Kidney (tissue), 14 donors: Measurements from ENCODE around the gene ERBB4. TPM values are rescaled to one million over a fixed set of nuclear protein-coding genes. Genes with fewer than 3 reads are reported as not detected.
A peak's percentile ranks its signal among the peaks of the same experiment; 100 is the strongest.

Source experiments
- DNase-seq, 5 donors: peaks; one replicate each; pipeline ENCODE4 v3.0.0-alpha.2; 2013 to 2020
- FAIRE-seq: peaks from 2 replicates; lab custom pipeline; 2012; peaks lifted over from hg19 to GRCh38; lab: Jason Lieb, UNC
- H3K27ac ChIP-seq, 2 donors: one replicate each; pipeline ENCODE4 v1.7.0; 2013; ENCODE audit warnings: low read depth in 2 of 2, low read length in 2 of 2, inconsistent platforms in 1 of 2
- H3K27me3 ChIP-seq: one replicate; pipeline ENCODE4 v1.7.1; 2013; ENCODE audit warnings: low read length, inconsistent platforms; ENCODE audit not compliant: control insufficient read depth, insufficient read depth
- H3K36me3 ChIP-seq, 3 donors: one replicate each; pipeline versions ENCODE4 v1.7.0 to v1.7.1; 2013; ENCODE audit warnings: low read length in 3 of 3, control low read depth in 1 of 3, inconsistent platforms in 1 of 3; ENCODE audit not compliant: insufficient read depth in 3 of 3, control insufficient read depth in 2 of 3
- H3K4me1 ChIP-seq, 3 donors: one replicate each; pipeline versions ENCODE4 v1.7.0 to v1.7.1; 2013; ENCODE audit warnings: low read length in 3 of 3, inconsistent platforms in 1 of 3, low read depth in 1 of 3; ENCODE audit not compliant: control insufficient read depth in 2 of 3, insufficient read depth in 2 of 3
- H3K4me3 ChIP-seq, 3 donors: one replicate each; pipeline versions ENCODE4 v1.7.0 to v1.8.1; 2013; ENCODE audit warnings: low read length in 3 of 3, control low read depth in 1 of 3, inconsistent platforms in 1 of 3
- H3K9ac ChIP-seq, 3 donors: one replicate each; pipeline versions ENCODE4 v1.7.0 to v1.7.1; 2013; ENCODE audit warnings: low read length in 3 of 3, control low read depth in 1 of 3, inconsistent platforms in 1 of 3
- H3K9me3 ChIP-seq, 3 donors: one replicate each; pipeline versions ENCODE4 v1.7.0 to v1.7.1; 2013; ENCODE audit warnings: low read length in 3 of 3, control low read depth in 1 of 3, inconsistent platforms in 1 of 3; ENCODE audit not compliant: control insufficient read depth in 2 of 3, insufficient read depth in 1 of 3
- intact Hi-C: fragments of 100-400 bp; cut with DNase I; formaldehyde crosslinking; loops from one replicate; pipeline ENCODE4 v1.11.1; 2022
- polyA plus RNA-seq: library from polyadenylated mRNA; stranded (reverse); fragments of 350-450 nt; fragmentation: Illumina TruSeq; extraction: RNeasy Lipid Tissue Mini Kit (QIAGEN cat#74804); gene quantifications from one replicate; pipeline ENCODE4 v1.2.3, GENCODE V29; 2014; ENCODE audit warnings: low read depth, low replicate concordance; ENCODE audit not compliant: insufficient read depth
- total RNA-seq: library from RNA; stranded (reverse); fragmentation: NEBNext Ultra II Directional; extraction: Animal tissue kit (Norgen Biotek cat#: 25700); gene quantifications from one replicate; pipeline ENCODE4 v1.2.1, GENCODE V29; 2021
- TF ChIP-seq, protein P1 (sequence below): IDR thresholded peaks from 3 replicates; pipeline ENCODE4 v1.5.1; 2012; ENCODE audit warnings: mild to moderate bottlenecking, moderate library complexity, borderline replicate concordance; ENCODE audit not compliant: insufficient read depth; ENCODE audit errors: extremely low read depth
- donor health status: control.
- donor health status: control.
- donor health status: control.
- donor health status: control.
- donor health status: control.
- donor health status: DM: yes; HTN: yes; CAD: no.
- donor health status: Normal renal cell carcinoma (clear cell type).

Gene ERBB4
- total and polyA plus RNA-seq, 2 donors from 2014 or later: 3.9 to 152 TPM

DNA sequence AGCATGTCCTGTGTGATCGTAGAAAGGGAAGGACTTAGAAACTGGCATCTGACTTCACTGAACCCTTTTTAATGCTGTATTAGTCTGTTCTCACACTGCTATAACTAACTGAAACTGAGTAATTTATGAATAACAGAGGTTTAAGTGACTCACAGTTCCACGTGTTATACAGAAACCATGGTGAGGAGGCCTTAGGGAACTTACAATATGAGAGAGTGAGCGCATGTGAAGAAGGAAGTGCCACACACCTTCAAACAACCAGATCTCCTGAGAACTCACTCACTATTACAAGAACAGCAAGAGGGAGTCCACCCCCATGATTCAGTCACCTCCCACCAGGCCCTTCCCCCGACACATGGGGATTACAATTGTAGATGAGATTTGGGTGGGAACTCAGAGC, 1170.9 kb downstream of the ERBB4 start:
- intact Hi-C loops: no loop called here
- TF ChIP-seq, protein P1, sequence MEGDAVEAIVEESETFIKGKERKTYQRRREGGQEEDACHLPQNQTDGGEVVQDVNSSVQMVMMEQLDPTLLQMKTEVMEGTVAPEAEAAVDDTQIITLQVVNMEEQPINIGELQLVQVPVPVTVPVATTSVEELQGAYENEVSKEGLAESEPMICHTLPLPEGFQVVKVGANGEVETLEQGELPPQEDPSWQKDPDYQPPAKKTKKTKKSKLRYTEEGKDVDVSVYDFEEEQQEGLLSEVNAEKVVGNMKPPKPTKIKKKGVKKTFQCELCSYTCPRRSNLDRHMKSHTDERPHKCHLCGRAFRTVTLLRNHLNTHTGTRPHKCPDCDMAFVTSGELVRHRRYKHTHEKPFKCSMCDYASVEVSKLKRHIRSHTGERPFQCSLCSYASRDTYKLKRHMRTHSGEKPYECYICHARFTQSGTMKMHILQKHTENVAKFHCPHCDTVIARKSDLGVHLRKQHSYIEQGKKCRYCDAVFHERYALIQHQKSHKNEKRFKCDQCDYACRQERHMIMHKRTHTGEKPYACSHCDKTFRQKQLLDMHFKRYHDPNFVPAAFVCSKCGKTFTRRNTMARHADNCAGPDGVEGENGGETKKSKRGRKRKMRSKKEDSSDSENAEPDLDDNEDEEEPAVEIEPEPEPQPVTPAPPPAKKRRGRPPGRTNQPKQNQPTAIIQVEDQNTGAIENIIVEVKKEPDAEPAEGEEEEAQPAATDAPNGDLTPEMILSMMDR: no peak
- Histone ChIP-seq H3K9ac (no peak overlapping the region), H3K27ac (no peak overlapping the region), H3K4me3 (no peak overlapping the region), H3K27me3 (no peaks in the 10 kb centered on the region), H3K36me3 (no peaks in the 10 kb centered on the region), H3K9me3 (no peaks in the 10 kb centered on the region), H3K4me1 (no peaks in the 10 kb centered on the region)
- FAIRE-seq (no peak), DNase-seq (peak in 1 of 5 donors; percentile 25)

DNA sequence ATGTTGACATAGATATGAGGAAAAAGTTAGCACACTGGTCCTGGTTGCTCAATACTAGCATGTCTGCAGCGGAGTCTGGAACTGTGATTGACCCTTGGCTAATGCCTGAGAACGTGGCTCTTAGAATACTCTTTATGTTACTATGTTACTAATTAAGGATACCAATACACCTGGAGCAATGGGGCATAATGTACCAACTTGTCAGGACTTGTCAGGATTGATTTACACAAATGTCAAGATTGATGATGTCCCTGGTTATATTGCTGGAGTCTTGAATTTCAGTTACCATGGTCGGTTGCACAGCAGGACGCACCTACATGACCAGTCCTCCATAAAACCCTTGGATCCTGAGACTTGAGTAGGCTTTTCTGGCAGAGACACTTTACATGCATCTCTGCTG, 1171.3 kb downstream of the ERBB4 start:
- peak in 3 of 5 donors; percentile 18 to 69 (median 51) for DNase-seq

DNA sequence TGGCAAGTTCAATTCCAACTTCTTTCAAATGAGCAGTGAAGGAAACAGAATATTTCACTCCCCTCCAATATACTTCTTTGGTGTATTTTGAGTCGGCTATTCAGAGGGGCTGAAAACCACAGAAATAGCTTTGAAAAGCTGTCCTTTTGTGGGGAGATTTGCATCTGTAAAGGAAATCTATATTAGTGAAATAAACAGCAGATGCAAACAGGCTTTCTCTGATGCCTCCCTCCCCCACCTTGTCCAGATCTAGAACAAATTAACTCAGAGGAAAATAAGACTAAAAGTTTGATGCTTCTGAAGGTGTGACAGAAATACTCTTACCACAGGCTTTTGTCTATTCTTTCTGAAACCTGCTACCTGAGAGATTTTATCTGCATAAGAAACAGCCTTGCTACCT, 1173.7 kb downstream of the ERBB4 start:
- Histone ChIP-seq H3K27me3 (no peaks in the 10 kb centered on the region), H3K4me3 (no peak overlapping the region), H3K27ac (no peak overlapping the region), H3K36me3 (no peaks in the 10 kb centered on the region), H3K9ac (no peak overlapping the region), H3K9me3 (no peaks in the 10 kb centered on the region), H3K4me1 (no peaks in the 10 kb centered on the region)
- intact Hi-C loops: no loop called here
- no peak for FAIRE-seq
- TF ChIP-seq, protein P1: no peak
- no peak for DNase-seq

More for the DNA sequence above, 1171.3 kb downstream of the ERBB4 start:
- no peaks in the 10 kb centered on the region for H3K27me3 ChIP-seq
- intact Hi-C loops: no loop called here
- H3K36me3 ChIP-seq: no peaks in the 10 kb centered on the region
- no peaks in the 10 kb centered on the region for H3K4me1 ChIP-seq
- no peak overlapping the region for H3K9ac ChIP-seq
- TF ChIP-seq, protein P1: no peak
- no peaks in the 10 kb centered on the region for H3K9me3 ChIP-seq
- FAIRE-seq: no peak
- H3K27ac ChIP-seq: no peak overlapping the region
- no peak overlapping the region for H3K4me3 ChIP-seq

DNA sequence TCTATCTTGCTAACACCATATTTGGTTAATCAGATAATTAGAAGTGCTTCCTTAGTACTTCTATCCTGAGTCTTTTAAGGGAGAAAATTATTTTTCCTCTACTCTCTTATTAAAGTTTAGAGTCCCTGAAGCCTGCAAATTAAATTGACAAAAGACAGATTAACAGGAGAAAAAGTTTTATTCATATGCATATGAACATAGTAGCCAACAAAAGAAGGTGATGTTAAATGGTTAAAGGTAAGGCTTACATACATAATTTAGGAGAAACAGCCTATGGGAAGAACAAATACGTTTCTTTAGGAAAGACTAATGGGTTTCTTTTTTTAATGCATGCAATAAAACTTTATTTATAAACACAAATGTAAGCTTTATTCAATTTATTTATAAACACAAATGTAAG, 1177.2 kb downstream of the ERBB4 start:
- intact Hi-C loops: no loop called here
- FAIRE-seq: no peak
- no peaks in the 10 kb centered on the region for H3K9me3 ChIP-seq
- H3K36me3 ChIP-seq: no peaks in the 10 kb centered on the region
- H3K9ac ChIP-seq: no peak overlapping the region
- no peak overlapping the region for H3K4me3 ChIP-seq
- TF ChIP-seq, protein P1: no peak
- DNase-seq: no peak
- H3K27me3 ChIP-seq: no peaks in the 10 kb centered on the region
- no peaks in the 10 kb centered on the region for H3K4me1 ChIP-seq
- no peak overlapping the region for H3K27ac ChIP-seq
